NCI-H1105 treated with DMSO at 0.1 percent for 48 hours (cell line): ENCODE results near the gene SPAG9.
"Not testable (repeated sequence)": the region's sequence is repeated elsewhere in the genome, so short reads cannot be mapped to it uniquely, and the experiment has no call there.

Source experiments
- DNase-seq: peaks from one replicate; lab custom pipeline; 2025; lab: John Stamatoyannopoulos, UW

SPAG9 gene

DNA sequence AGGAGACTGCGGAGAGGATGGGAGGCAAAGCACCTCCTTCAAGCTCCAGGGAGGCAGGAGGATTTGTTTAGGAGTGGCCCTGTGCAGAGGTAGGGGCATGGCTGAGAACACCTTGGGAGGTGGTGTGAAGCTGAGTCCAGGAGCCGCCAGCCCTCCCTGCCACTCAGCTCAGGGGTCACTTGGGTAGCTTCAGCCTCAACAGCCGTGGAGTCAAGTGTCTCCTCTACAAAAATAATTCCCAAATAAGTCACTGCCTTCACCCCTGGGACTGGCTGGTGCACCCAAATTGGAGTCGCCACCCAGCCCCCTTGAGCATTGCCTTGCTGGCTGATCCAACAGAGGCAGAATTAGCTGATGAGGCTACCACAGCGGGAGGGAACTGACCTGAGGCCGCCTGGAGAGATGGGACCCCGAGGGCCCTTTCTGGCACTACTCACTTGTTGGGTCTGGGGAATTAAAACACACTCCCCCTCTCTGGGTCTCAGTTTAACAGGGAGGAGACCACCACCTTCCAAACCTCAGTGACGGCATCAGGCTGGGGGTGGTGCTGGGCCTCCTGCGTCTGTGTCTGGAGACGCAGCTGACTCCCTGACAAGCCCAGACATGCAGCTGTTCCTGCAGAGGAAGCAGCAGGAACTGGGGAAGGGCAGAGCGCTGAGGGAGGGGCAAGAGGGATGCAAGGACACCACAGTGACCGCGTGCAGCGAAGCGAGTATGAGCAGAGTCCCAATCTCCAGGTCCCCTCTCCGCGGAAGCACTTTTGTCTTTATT is 166.7 kb downstream of the SPAG9 start:
- DNase-seq, result peak; percentile 77

DNA sequence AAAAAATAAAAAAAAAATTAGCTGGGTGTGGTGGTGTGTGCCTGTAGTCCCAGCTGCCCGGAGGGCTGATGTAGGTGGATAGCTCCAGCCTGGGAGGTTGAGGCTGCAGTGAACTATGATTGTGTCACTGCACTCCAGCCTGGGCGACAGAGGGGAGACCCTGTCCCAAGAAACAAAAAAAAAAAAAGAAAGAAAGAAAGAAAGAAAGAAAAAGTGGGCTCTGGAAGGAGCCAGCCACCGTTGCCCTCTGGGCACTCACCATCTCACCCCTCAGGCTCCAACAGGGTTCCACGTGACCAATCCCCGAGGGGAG is 167.2 kb downstream of the SPAG9 start:
- no peak for DNase-seq

DNA sequence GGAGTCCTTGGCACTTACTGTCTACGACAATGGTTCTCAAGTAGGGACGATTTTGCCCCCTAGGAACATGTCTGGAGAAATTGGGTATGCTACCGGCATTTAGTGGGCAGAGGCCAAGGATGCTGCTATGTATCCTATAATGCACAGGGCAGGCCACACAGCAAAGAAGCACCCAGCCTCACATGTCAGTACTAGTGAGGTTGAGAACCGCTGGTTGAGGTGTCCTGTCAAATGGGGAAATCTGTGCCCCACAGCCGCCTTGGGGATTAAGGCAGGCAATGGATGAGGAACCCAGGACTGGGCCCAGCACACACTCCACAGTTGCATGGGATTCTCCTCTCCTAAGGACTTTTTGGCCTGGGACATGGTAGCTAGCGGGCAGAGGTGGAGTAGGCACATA is 167.8 kb downstream of the SPAG9 start:
- no peak for DNase-seq

- DNase-seq, result peak; percentile 83
These were observed 168.7 kb downstream of the SPAG9 start for GRCh38 chr17:50952013-50952412.

DNA sequence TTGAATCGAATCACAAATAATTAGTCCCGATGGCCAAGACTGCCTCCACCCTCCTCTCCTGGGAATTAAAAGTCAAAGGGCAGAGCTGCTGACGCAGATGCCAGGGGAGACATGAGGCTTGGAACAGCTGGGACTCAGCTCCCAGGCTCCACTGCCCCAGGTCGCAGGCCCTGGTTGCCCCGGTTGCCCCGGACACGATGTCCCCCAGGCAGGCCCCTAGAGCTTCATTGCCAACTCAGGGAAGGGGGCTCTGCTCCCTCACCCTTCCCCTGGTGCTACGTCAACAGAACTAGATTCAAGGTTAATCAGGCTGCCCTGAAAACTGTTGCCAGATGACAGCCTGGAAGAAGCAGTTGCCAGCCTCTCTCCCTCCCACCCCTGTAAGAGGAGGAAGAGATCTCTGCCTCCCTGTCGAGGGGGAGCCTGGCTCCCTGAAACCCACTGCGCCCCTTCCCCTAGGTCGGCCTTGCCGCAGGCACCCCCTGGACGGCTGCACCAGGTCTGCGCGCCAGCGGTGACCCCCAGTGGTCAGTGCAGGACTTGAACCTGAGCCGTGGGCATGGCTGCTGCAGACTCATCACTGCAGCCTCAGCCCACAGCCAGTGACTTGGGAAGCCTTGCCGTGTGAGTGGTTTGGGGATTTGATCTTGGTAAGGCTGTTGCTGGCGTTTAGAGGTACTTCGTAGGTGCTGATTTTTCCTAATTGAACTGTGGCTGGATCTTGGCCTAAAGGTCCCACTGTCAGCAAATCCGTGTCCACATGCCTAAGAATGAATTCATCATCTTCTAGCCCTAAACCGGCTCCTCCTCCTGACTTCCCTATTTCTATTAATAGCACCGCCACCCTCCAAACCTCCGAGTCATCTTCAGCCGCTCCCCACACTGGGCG is 170.4 kb downstream of the SPAG9 start:
- DNase-seq, result peak; percentile 17

DNA sequence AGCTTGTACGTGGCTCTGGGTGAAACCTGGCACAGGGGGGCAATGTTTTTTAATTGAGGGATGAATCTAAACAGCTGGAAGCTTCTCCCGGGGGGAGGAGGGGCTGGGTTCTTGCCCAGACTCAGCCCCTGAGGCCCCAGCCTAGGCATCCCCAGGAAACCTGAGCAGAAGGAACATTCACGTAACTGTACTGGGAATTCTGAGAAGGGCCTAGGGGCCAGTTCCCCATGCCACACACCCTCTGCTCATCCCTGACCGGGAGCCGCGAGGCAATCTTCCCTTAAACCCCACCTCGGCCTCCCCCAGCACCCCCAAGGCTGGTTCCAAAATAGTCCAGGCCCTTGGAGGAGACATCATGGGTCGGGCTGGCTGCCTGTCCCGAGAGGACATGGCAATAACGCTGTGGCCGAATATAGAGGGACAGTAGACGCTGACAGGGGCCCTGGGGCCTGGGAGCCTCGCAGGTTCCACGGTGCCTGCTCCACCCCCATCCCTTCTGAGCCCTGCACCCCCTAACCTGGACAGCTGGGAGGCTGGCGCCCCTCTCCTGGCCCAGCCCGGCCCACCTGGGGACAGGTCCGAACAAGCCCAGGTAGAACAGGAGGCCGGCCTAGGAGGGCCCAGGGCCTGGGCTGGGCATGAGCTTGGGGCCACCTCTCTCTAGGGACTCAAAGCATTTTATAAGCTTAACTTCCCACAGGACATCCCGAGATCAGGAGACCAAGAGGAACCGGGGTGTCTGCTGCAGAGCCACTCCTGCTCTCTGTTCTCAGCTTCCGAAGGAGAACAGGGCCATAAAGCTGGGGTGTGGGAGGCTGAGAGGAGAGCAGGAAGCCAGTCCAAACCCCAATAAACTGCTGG is 171.3 kb downstream of the SPAG9 start:
- no peak for DNase-seq

DNA sequence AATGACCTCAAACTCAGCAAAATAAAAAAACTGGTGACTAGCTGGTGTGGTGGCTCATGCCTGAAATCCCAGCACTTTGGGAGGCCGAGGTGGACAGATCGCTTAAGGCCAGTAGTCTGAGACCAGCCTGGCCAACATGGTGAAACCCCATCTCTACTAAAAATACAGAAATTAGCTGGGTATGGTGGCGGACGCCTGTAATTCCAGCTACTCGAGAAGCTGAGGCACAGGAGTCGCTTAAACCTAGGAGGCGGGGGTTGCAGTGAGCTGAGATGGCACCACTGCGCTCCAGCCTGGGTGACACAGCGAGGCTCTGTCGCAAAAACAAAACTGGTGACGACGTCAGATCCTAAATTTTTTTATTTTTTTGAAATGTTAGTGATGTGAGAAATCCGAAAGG is 172.0 kb downstream of the SPAG9 start:
- DNase-seq, result no peak

DNA sequence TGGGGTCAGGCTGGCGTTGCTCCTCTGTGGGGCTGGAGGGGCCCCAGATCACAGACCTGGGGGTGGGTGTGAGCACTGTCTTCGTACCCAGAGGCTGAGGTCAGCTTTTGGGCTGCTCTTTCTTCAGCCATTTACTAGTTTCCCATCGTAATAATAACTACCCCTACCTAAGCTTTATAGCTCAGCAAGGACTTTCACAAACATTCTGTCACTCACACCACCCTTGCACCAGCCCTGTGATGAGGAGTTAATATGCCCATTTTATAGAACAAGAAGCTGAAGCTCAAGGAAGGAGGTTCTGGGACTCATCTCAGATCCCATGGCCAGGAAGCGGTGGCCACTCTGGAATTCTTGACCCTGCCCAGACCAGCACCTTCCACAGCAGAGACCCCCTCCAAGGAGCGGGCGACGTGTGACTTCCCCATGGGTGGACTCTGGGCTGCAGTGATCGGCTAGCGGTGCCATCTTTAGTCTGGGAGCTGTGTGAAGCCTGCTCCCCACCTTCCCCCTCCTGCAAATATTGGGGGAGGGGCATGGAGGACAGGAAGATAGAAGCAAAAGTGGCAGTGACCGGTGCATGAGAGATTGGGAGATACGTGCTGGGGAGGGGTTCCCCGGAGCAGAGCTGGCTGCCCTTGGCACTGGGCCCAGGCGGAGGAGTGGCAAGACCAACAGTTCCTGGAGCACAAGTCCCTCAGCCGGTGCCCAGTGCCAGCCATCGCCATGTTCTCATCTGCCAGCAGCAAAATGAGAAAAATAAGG is 172.7 kb downstream of the SPAG9 start:
- DNase-seq, result peak; percentile 77

GRCh38 chr17:50946891-50947781 is 173.5 kb downstream of the SPAG9 start:
- DNase-seq, result no peak

DNA sequence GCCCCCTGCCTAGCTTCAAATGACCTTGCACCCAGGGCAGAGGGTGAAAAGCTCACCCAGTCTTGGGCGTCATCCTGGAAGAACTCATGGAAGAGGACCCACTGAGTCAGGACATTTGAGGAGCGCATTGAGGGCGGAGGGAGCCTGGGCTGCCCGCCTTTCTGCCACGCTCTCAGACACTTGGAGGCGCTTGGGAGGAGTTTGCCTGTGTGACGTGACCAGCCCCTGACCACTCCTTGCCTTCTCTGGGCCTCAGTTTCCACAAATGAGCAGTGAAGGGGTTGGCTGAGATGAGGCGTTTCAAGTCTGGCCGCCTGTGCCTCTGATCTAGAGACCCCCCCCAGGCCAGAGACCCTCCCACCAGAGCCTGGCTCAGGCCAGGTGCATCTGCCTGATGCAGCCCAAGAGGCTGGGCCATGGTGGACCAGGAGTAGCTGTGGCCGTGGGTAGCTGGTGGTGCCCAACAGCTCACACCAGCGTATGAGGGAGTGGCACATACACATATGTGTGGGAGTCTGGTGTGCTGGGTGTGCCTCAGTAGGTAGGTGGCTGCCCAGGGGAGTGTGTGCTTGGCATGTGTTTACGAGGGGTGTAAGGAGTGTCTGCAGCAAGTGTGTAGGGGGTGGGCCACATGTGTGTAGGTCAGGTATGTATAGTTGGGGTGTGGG is 174.3 kb downstream of the SPAG9 start:
- no peak for DNase-seq

DNA sequence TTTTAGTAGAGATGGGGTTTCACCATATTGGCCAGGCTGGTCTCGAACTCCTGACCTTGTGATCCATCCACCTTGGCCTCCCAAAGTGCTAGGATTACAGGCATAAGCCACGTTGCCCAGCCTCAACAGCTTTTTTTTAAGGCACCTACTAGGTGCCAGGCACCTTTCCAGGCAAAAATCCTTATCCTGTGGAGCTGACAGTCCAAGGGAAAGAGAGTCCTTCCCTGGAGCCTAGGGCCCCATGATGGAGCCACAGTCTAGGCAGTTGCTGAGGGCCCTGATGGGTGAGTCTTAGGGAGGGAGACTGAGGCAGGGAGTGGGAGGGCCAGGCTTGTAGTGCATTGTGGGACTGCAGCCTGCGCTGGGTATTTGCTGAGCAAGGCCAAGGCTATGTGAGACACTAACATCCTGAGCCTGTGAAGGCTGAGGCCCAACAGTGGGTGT is 174.9 kb downstream of the SPAG9 start:
- DNase-seq, result no peak

DNA sequence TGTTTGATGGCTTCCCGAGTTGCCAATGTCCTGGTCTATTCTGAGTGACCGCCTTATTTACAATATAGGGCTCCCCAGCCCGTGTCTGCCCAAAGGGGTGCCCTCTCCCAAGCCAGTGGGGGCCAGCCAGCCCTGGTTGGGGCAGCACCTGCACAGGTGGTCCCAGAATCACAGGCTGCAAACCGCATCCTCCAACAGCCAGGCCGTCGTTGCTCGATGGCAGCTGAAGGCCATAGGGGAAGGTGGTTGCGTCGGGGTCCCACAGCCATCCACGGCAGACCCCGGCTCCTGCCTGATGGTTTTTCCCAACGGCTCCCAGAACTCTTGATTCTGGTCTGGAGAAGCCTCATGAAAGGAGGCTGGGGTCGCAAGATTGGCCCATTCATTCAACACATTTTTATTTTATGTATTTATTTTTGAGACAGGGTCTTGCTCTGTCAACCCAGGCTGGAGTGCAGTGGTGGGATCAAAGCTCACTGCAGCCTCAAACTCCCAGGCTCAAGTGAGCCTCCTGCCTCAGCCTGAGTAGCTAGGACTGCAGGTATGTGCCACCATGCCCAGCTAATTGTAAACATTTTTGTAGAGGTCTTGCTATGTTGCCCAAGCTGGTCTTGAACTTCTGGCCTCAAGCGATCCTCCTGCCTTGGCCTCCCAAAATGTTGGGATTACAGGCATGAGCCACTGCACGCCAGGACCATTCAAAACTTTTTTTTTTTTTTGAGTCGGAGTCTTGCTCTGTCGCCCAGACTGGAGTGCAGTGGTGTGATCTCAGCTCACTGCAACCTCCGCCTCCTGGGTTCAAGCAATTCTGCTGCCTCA is 175.6 kb downstream of the SPAG9 start:
- DNase-seq, result no peak

DNA sequence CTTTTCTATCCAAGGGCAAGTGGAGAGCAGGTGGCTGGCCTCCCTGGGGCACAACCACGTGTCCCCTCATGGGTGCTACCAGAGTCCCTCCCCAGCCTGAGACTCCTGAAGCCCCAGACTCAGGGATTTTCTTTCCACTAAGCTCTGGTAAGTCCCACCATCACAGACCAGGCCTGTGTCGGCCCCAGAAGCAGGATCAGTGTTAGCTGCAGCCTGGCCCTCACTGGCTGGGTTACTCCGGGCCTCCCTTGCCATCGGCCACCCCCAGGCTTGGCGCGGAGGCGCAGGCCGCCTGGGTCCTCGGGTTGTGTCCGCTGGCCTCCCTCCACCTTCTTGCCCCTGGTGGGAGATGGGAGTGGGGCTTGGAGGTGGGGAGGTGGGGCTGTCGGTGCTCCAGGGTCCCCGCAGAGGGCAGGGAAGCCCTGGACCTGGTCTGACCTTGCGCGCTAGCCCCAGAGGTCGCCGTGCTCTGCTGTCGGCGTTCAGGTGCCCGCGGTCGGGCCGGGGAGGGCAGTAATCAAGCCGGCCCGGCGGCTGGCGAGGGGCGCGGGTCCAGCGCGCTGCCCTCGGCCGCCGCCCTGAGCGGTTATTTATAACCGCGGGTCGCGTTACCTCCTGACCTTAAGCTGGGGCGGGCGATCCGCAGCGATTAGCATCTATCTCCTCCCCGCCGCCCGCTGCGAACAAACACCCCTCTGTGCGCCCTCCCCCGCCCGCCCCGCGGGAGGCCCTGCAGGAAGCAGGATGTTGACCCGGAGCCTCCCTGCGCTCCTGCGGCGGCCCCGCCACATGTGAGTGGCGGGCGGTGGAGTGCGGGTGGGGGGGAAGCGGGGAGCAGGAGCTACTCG is 176.4 kb downstream of the SPAG9 start:
- peak; percentile 41 for DNase-seq

DNA sequence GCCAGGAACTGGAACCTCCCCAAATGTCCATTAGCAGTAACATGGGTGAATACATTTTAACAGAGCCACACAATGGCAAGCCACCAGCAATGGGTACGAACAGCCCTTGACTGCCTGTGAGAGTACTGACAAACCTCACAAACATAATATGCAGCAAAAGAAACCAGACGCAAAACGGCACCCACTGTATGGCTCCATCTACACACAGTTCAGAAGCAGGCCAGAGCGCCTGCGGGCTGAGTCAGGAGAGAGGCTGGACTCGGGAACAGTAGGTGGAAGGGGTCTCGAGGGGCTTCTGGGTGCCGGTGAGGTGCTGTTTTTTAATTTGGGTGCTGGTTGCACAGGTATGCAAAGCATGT is 177.1 kb downstream of the SPAG9 start:
- DNase-seq, result no peak

DNA sequence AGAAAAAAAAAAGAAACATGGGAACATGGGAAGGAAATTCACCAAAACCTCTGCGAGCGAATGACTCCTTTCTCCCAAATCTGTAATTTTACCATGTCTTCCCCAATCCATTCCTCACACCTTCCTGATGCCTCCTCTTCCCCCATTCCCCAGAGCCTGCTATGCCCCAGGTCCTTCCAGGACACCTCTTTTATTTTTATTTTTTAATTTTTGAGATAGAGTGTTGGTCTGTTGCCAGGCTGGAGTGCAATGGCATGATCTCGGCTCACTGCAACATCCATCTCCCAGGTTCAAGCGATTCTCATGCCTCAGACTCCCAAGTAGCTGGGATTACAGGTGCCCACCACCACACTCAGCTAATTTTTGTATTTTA is 179.0 kb downstream of the SPAG9 start:
- DNase-seq, result not testable (repeated sequence)

DNA sequence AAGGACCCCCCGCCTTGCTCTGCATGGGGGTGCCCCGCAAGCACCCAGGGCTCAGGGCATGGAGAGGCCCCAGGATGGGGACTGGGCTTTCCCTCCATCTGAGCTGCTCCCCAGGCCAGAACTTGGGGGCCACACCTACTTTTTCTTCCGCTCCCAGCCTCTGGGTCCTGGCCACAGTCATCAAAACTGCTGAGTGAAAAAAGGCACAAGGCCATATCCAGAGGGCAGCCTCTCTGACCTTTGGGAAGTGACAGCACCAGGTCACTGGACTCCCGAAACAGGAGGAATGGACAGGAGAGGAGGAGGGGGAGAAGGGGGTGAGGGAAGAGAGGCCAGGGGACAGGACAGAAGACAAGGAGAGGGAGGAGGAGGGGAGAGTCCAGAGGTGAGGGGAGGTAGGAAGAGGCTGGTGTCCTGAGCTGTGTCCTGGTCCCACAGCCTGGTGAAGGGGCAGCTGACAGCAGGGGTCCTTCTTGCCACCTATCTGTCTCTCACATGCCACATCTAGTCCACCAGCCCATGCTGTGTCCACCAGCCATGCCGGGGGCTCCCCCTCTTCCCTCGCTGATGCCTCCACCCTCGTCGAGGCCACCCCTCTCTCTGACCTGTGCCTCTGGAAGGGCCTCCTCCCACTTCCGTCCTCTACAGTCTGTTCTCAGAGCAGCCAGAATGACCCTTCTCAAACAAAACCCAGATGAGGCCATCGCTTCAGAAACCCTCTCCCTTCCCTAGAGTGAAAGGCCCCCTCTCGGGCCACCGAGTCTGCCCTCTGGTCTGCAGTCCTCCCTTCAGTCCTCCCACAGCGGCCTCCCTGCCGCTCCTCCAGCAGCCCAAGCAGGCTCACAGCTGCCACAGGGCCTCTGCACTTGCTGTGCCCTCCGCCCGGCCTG is 180.6 kb downstream of the SPAG9 start:
- DNase-seq, result no peak

- DNase-seq, result no peak
These were observed 181.2 kb downstream of the SPAG9 start for GRCh38 chr17:50939542-50939794.
